GM23338 (cell line): ENCODE results near the gene XRCC4. TPM values are rescaled to one million over a fixed set of nuclear protein-coding genes. Genes with fewer than 3 reads are reported as not detected.

Experiments
- ATAC-seq: fragments of 200-7000 bp; cut with Tn5 transposase; 3 replicates; pipeline ENCODE4 v1.9.1; 2020
- DNase-seq: peaks from one replicate; pipeline ENCODE4 v3.0.0-alpha.2; 2015; ENCODE audit warnings: low spot score
- H2AFZ ChIP-seq: fragments of 200-600 bp; sonication (generic); 2 replicates; pipeline ENCODE4 v1.8.0; 2016; ENCODE audit warnings: antibody characterized with exemption, mild to moderate bottlenecking, moderate library complexity
- H3F3A ChIP-seq: fragments of 200-600 bp; sonication (generic); replicated peaks from 2 replicates; pipeline ENCODE4 v1.8.0; 2017; ENCODE audit warnings: antibody characterized with exemption, mixed run types, low read depth
- H3K27ac ChIP-seq: fragments of 200-600 bp; sonication (generic); 2 replicates; pipeline ENCODE4 v1.6.1; 2016; ENCODE audit warnings: low read depth
- H3K27me3 ChIP-seq: fragments of 200-600 bp; sonication (generic); 2 replicates; pipeline ENCODE4 v1.8.0; 2016; ENCODE audit warnings: mild to moderate bottlenecking, mixed run types, moderate library complexity; ENCODE audit not compliant: insufficient read depth
- H3K36me3 ChIP-seq: fragments of 200-600 bp; sonication (generic); 2 replicates; pipeline ENCODE4 v1.8.0; 2016; ENCODE audit warnings: mild to moderate bottlenecking; ENCODE audit not compliant: insufficient read depth
- H3K4me1 ChIP-seq: fragments of 200-600 bp; sonication (generic); 2 replicates; pipeline ENCODE4 v1.8.0; 2016; ENCODE audit warnings: mild to moderate bottlenecking, moderate library complexity; ENCODE audit not compliant: insufficient read depth
- H3K4me2 ChIP-seq: fragments of 200-600 bp; sonication (generic); 2 replicates; pipeline ENCODE4 v1.7.1; 2017; ENCODE audit warnings: mixed run types
- H3K4me3 ChIP-seq: fragments of 200-600 bp; sonication (generic); 2 replicates; pipeline ENCODE4 v1.6.1; 2016; ENCODE audit warnings: mixed run types
- H3K79me2 ChIP-seq: fragments of 200-600 bp; sonication (generic); replicated peaks from 2 replicates; pipeline ENCODE4 v1.8.0; 2017; ENCODE audit warnings: mild to moderate bottlenecking; ENCODE audit not compliant: insufficient read depth
- H3K9me2 ChIP-seq: fragments of 200-600 bp; sonication (generic); 2 replicates; pipeline ENCODE4 v1.8.0; 2017; ENCODE audit not compliant: insufficient read depth
- H4K20me1 ChIP-seq: fragments of 200-600 bp; sonication (generic); replicated peaks from 2 replicates; pipeline ENCODE4 v1.8.0; 2017; ENCODE audit warnings: mild to moderate bottlenecking; ENCODE audit not compliant: insufficient read depth
- H3K27ac Mint-ChIP-seq: 2 replicates; pipeline ENCODE4 v1.8.0; 2020; ENCODE audit warnings: inconsistent platforms, mild to moderate bottlenecking, moderate library complexity, mixed read lengths
- H3K27me3 Mint-ChIP-seq: 3 replicates; pipeline ENCODE4 v1.8.0; 2022; ENCODE audit warnings: low read depth, mild to moderate bottlenecking, moderate library complexity, mixed read lengths, inconsistent platforms; ENCODE audit not compliant: insufficient read depth, poor library complexity
- H3K36me3 Mint-ChIP-seq: 3 replicates; pipeline ENCODE4 v1.8.0; 2021; ENCODE audit warnings: low read depth, mild to moderate bottlenecking, inconsistent platforms, moderate library complexity, mixed read lengths
- H3K4me1 Mint-ChIP-seq: 3 replicates; pipeline ENCODE4 v1.8.0; 2020; ENCODE audit warnings: mild to moderate bottlenecking, inconsistent platforms, mixed read lengths
- H3K4me3 Mint-ChIP-seq: 3 replicates; pipeline ENCODE4 v1.8.0; 2021; ENCODE audit warnings: moderate library complexity, mild to moderate bottlenecking, inconsistent platforms, mixed read lengths
- H3K9me3 Mint-ChIP-seq: 3 replicates; pipeline ENCODE4 v1.8.0; 2020; ENCODE audit warnings: moderate library complexity, mild to moderate bottlenecking, inconsistent platforms, mixed read lengths
- CTCF ChIP-seq, 2 experiments: fragments of 200-600 bp in 1 of 2; sonication (generic) in 1 of 2; conservative IDR thresholded peaks; 2 replicates each; pipeline versions ENCODE4 v1.5.1 to v1.6.1; 2016 to 2017; ENCODE audit warnings: antibody characterized with exemption in 2 of 2, low read depth in 2 of 2, mild to moderate bottlenecking in 2 of 2, moderate library complexity in 1 of 2
- EZH2phosphoT487 ChIP-seq: fragments of 200-600 bp; sonication (generic); IDR thresholded peaks from one replicate; pipeline ENCODE4 v1.8.1; 2018; ENCODE audit warnings: antibody characterized with exemption; ENCODE audit not compliant: unreplicated experiment
- JUNB ChIP-seq: IDR thresholded peaks from one replicate; pipeline ENCODE4 v1.6.1; 2016; ENCODE audit warnings: antibody characterized with exemption; ENCODE audit not compliant: unreplicated experiment
- NANOG ChIP-seq: IDR thresholded peaks from 2 replicates; pipeline ENCODE4 v1.6.1; 2016; ENCODE audit warnings: antibody characterized with exemption, borderline replicate concordance
- POLR2AphosphoS5 ChIP-seq: IDR thresholded peaks from 2 replicates; pipeline ENCODE4 v1.6.1; 2016; ENCODE audit warnings: antibody characterized with exemption, low read depth
- REST ChIP-seq: IDR thresholded peaks from one replicate; pipeline ENCODE4 v1.6.1; 2018; ENCODE audit warnings: antibody characterized with exemption; ENCODE audit not compliant: unreplicated experiment
- STAT1 ChIP-seq: IDR thresholded peaks from one replicate; pipeline ENCODE4 v1.6.1; 2016; ENCODE audit warnings: antibody characterized with exemption; ENCODE audit not compliant: unreplicated experiment
- ZNF114 ChIP-seq: fragments of 250-450 bp; sonication (Bioruptor Pico); IDR thresholded peaks from 2 replicates; pipeline ENCODE4 v1.5.0; 2020; ENCODE audit warnings: mild to moderate bottlenecking, moderate library complexity
- ZNF331 ChIP-seq: fragments of 250-450 bp; sonication (Bioruptor Pico); IDR thresholded peaks from 2 replicates; pipeline ENCODE4 v1.5.0; 2020; ENCODE audit warnings: low read depth, mild to moderate bottlenecking, moderate library complexity
- ZNF462 ChIP-seq: fragments of 250-450 bp; sonication (Bioruptor Pico); IDR thresholded peaks from 2 replicates; pipeline ENCODE4 v1.5.0; 2020; ENCODE audit warnings: mild to moderate bottlenecking, moderate library complexity
- polyA plus RNA-seq: library from polyadenylated mRNA; unstranded; fragments of >200 nt; fragmentation: Nextera tagmentation; extraction: Ambion mirVana; gene quantifications from 2 replicates; pipeline ENCODE4 v1.2.1, GENCODE V29; 2016
- total RNA-seq: library from RNA; depleted of rRNA; stranded (reverse); fragments of >200 nt; shearing (Covaris generic); gene quantifications from 2 replicates; pipeline ENCODE4 v1.2.3, GENCODE V29; 2014

XRCC4 gene
- total and polyA plus RNA-seq, 2 experiments from 2014 or later: 11.5 to 22.4 TPM

- no peak for TF ChIP-seq ZNF462
- no peak for TF ChIP-seq JUNB
- no peak for TF ChIP-seq NANOG
- TF ChIP-seq CTCF (conservative IDR thresholded peaks at IDR 0.05; ENCODE audit: low read depth in 2 of 2): no peak
Observed at GRCh38 chr5:83169571-83170337, 92.4 kb downstream of the XRCC4 start (continued).

GRCh38 chr5:83172011-83172410 is 94.7 kb downstream of the XRCC4 start:
- Histone ChIP-seq H4K20me1 (no peaks in the 10 kb centered on the region), H3K36me3 (no peaks in the 10 kb centered on the region), H3K9me2 (0 out of 2 replicates have a peak, but pooled peaks cover 3% of the 10 kb centered on the region), H3K4me2 (no peak overlapping the region), H3K79me2 (no peaks in the 10 kb centered on the region), H3K27me3 (no peaks in the 10 kb centered on the region), H3F3A (no peaks in the 10 kb centered on the region), H3K27ac (no peak overlapping the region), H3K4me3 (no peak overlapping the region), H3K4me1 (no peaks in the 10 kb centered on the region; the same call in 1 of the 2 replicates), H2AFZ (no peak overlapping the region)
- Mint-ChIP-seq H3K4me1 (peaks cover 14% of the 10 kb centered on the region), H3K27me3 (no peaks in the 10 kb centered on the region), H3K36me3 (no peaks in the 10 kb centered on the region), H3K4me3 (no peak overlapping the region), H3K9me3 (no peaks in the 10 kb centered on the region), H3K27ac (no peak overlapping the region)
- ATAC-seq (no peak), DNase-seq (no peak)
- no peak for TF ChIP-seq EZH2phosphoT487
- no peak for TF ChIP-seq STAT1
- TF ChIP-seq REST: no peak
- no peak for TF ChIP-seq ZNF114
- TF ChIP-seq POLR2AphosphoS5: no peak
- no peak for TF ChIP-seq ZNF331 (CRISPR knock-in tag)
- no peak for TF ChIP-seq JUNB
